A549 (cell line): ENCODE data around the gene TMEM164. TPM values are rescaled to one million over a fixed set of nuclear protein-coding genes. Genes with fewer than 3 reads are reported as not detected.

Experiments
- ATAC-seq, 2 experiments: fragments of 200-7000 bp in 1 of 2; fragments of >200 bp in 1 of 2; cut with Nextera tagmentation in 1 of 2; cut with Tn5 transposase in 1 of 2; 3 replicates each; pipeline versions ENCODE4 v1.8.0 to v1.9.1; 2018 to 2020; ENCODE audit warnings: mild to moderate bottlenecking in 1 of 2, moderate library complexity in 1 of 2
- CTCF ChIA-PET: fragments of 300-600 bp; sonication (Branson Sonifier 250); formaldehyde crosslinking; extraction: SDS; loops from one replicate; lab custom pipeline; 2021; ENCODE audit warnings: antibody characterized with exemption, inconsistent platforms; lab: Yijun Ruan, JAX
- POLR2A ChIA-PET: fragments of 350-600 bp; formaldehyde crosslinking; extraction: SDS; loops from one replicate; lab custom pipeline; 2021; ENCODE audit warnings: antibody characterized with exemption, inconsistent platforms; lab: Yijun Ruan, JAX
- DNase-seq, 2 experiments: peaks; one replicate each; pipeline versions ENCODE4 v3.0.0 to v3.0.0-alpha.2; 2011 to 2016; ENCODE audit warnings: low read depth in 1 of 2, low spot score in 1 of 2
- FAIRE-seq: peaks from 2 replicates; lab custom pipeline; 2011; peaks lifted over from hg19 to GRCh38; lab: Jason Lieb, UNC
- H3K27ac ChIP-seq, 2 experiments: fragments of >200 bp; sonication (Bioruptor Twin); formaldehyde crosslinking; 3 replicates each; pipeline ENCODE4 v1.5.1; 2016 to 2017
- H3K4me1 ChIP-seq: fragments of >200 bp; sonication (Bioruptor Twin); formaldehyde crosslinking; 3 replicates; pipeline ENCODE4 v1.6.1; 2016
- H3K4me2 ChIP-seq: fragments of >200 bp; sonication (Bioruptor Twin); formaldehyde crosslinking; 3 replicates; pipeline ENCODE4 v1.6.1; 2016
- H3K4me3 ChIP-seq: fragments of >200 bp; sonication (Bioruptor Twin); formaldehyde crosslinking; 3 replicates; pipeline ENCODE4 v1.5.1; 2016
- H3K9me3 ChIP-seq: fragments of >200 bp; sonication (Bioruptor Twin); formaldehyde crosslinking; 3 replicates; pipeline ENCODE4 v1.6.1; 2016
- CHD2 ChIP-seq: fragments of 150-350 bp; IDR thresholded peaks from 2 replicates; pipeline ENCODE4 v1.6.1; 2014; ENCODE audit warnings: low read length; ENCODE audit not compliant: partially characterized antibody
- EHF ChIP-seq: fragments of 250-450 bp; sonication (Bioruptor Pico); IDR thresholded peaks from 2 replicates; pipeline ENCODE4 v1.5.0; 2020; ENCODE audit warnings: mild to moderate bottlenecking
- EHMT2 ChIP-seq: fragments of 200-600 bp; sonication (generic); IDR thresholded peaks from 2 replicates; pipeline ENCODE4 v1.6.1; 2016; ENCODE audit warnings: antibody characterized with exemption, low read depth, mild to moderate bottlenecking, moderate library complexity
- EP300 ChIP-seq, 2 experiments: fragments of >200 bp; sonication (Bioruptor Twin); formaldehyde crosslinking; IDR thresholded peaks; 2 replicates in 1 of 2; 3 replicates in 1 of 2; pipeline ENCODE4 v1.6.1; 2016 to 2017
- FOSL2 ChIP-seq, 2 experiments: fragments of 450-650 bp in 1 of 2; fragments of >200 bp in 1 of 2; sonication (Bioruptor Twin) in 1 of 2; formaldehyde crosslinking; IDR thresholded peaks; 2 replicates each; pipeline versions ENCODE4 v1.5.0 to v1.6.1; 2016 to 2020; ENCODE audit warnings: mild to moderate bottlenecking in 1 of 2, moderate library complexity in 1 of 2
- HEYL ChIP-seq: fragments of 250-450 bp; sonication (Bioruptor Pico); IDR thresholded peaks from 2 replicates; pipeline ENCODE4 v1.8.0; 2021; ENCODE audit warnings: mild to moderate bottlenecking, moderate library complexity
- JUN ChIP-seq, 2 experiments: fragments of >200 bp; sonication (Bioruptor Twin); formaldehyde crosslinking; IDR thresholded peaks; 2 replicates in 1 of 2; 3 replicates in 1 of 2; pipeline ENCODE4 v1.6.1; 2016 to 2017
- JUNB ChIP-seq: fragments of >200 bp; sonication (Bioruptor Twin); formaldehyde crosslinking; IDR thresholded peaks from 2 replicates; pipeline ENCODE4 v1.6.1; 2016
- MAFK ChIP-seq: fragments of 450-650 bp; IDR thresholded peaks from 2 replicates; pipeline ENCODE4 v1.6.1; 2014; ENCODE audit not compliant: partially characterized antibody
- NPAS2 ChIP-seq: fragments of 250-450 bp; sonication (Bioruptor Pico); IDR thresholded peaks from 2 replicates; pipeline ENCODE4 v1.8.0; 2022; ENCODE audit warnings: mild to moderate bottlenecking, moderate library complexity, borderline replicate concordance
- PHF8 ChIP-seq: fragments of 200-600 bp; sonication (generic); IDR thresholded peaks from 2 replicates; pipeline ENCODE4 v1.6.1; 2016; ENCODE audit warnings: low read depth, mild to moderate bottlenecking, antibody characterized with exemption, moderate library complexity, borderline replicate concordance
- POLR2AphosphoS2 ChIP-seq: conservative IDR thresholded peaks from 2 replicates; pipeline ENCODE4 v1.6.1; 2012; ENCODE audit warnings: low read length, improper control_type of control experiment, inconsistent platforms
- RAD21 ChIP-seq, 2 experiments: fragments of >200 bp in 1 of 2; sonication (Bioruptor Twin) in 1 of 2; formaldehyde crosslinking in 1 of 2; IDR thresholded peaks in 1 of 2; conservative IDR thresholded peaks in 1 of 2; 2 replicates in 1 of 2; 3 replicates in 1 of 2; pipeline ENCODE4 v1.6.1; 2012 to 2018; ENCODE audit warnings: inconsistent platforms in 1 of 2
- RCOR1 ChIP-seq: fragments of 150-350 bp; IDR thresholded peaks from 2 replicates; pipeline ENCODE4 v1.6.1; 2014; ENCODE audit warnings: antibody characterized with exemption, low read length, low read depth
- RFX5 ChIP-seq: fragments of 450-650 bp; IDR thresholded peaks from 2 replicates; pipeline ENCODE4 v1.7.1; 2014; ENCODE audit warnings: antibody characterized with exemption, mild to moderate bottlenecking, moderate library complexity
- SREBF2 ChIP-seq: fragments of 450-650 bp; IDR thresholded peaks from 2 replicates; pipeline ENCODE4 v1.6.1; 2014; ENCODE audit warnings: mild to moderate bottlenecking, moderate library complexity
- TFCP2L1 ChIP-seq: fragments of 250-450 bp; sonication (Bioruptor Pico); IDR thresholded peaks from 2 replicates; pipeline ENCODE4 v1.5.0; 2021; ENCODE audit warnings: mild to moderate bottlenecking
- ZFP36 ChIP-seq: fragments of 450-650 bp; IDR thresholded peaks from 2 replicates; pipeline ENCODE4 v1.6.1; 2014; ENCODE audit warnings: borderline replicate concordance; ENCODE audit not compliant: partially characterized antibody
- ZNF302 ChIP-seq: fragments of 250-450 bp; sonication (Bioruptor Pico); IDR thresholded peaks from 2 replicates; pipeline ENCODE4 v1.9.0; 2021; ENCODE audit warnings: inconsistent platforms, mild to moderate bottlenecking, moderate library complexity
- ZSCAN20 ChIP-seq: fragments of 250-450 bp; sonication (Bioruptor Pico); IDR thresholded peaks from 2 replicates; pipeline ENCODE4 v1.8.0; 2022; ENCODE audit warnings: mild to moderate bottlenecking, moderate library complexity
- WGBS: methylation state at CpG from one replicate; pipeline ENCODE4 v1.1.6; 2017; ENCODE audit errors: missing lambda C conversion rate; 5-methylcytosine and 5-hydroxymethylcytosine counted together
- polyA plus RNA-seq, 4 experiments: library from polyadenylated mRNA; depleted of rRNA in 3 of 4; stranded (reverse); fragments of >200 nt; fragmentation: RNase III in 1 of 4; extraction: RNeasy Plus Mini Kit Qiagen cat#74134 plus additional on column Dnase treatment in 1 of 4; gene quantifications; 2 replicates in 3 of 4; 3 replicates in 1 of 4; pipeline ENCODE4 v1.2.3, GENCODE V29; 2011 to 2017
- TF ChIP-seq, protein P1 (sequence below): fragments of 250-450 bp; sonication (Bioruptor Pico); IDR thresholded peaks from 2 replicates; pipeline ENCODE4 v1.5.0; 2020; ENCODE audit warnings: low read depth, mild to moderate bottlenecking, moderate library complexity
- TF ChIP-seq, protein P2 (sequence below): IDR thresholded peaks from 2 replicates; pipeline ENCODE4 v1.6.1; 2012

The TMEM164 gene
- polyA plus RNA-seq, 2 of the 4 experiments (the other 2 are of a cell fraction), result 32.0 to 43.7 TPM

DNA sequence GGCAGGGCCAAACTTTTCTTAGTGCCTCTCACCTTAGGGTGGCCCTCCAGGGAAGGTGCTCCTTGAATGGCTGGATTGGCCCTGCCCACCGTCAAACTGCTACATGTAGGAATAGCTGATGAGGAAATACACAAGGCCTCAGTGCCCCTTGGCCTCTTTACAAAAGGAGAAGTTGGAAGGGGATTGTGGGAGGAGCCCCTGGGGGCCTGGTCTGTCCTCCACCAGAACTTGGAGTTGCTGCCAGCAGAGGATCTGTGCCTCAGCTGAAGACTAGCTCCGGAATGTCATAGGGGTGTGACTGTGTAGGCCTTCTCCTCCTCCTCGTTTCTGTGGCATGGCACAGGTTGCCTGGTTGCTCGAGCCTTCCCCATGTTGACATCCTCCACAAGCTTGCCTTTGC, 172.2 kb downstream of the TMEM164 start:
- POLR2A ChIA-PET, result no interaction called here
- DNase-seq (no peak), FAIRE-seq (no peak), ATAC-seq (no peak)
- CTCF ChIA-PET, result interaction anchor here (0.6 to 34.7 kb wide), 8 partner anchors 9 to 423 kb away, joined by 3 to 848 read pairs (median 4); no protein-coding TSS in a partner anchor
- 100% methylated on average over 2 of the region's 4 CpGs for WGBS
- H3K9me3 ChIP-seq, result no peaks in the 10 kb centered on the region
- H3K4me1 ChIP-seq, result peaks cover 74% of the 10 kb centered on the region
- no peak overlapping the region for H3K4me3 ChIP-seq
- no peak overlapping the region for H3K4me2 ChIP-seq
- TF ChIP-seq NPAS2 (CRISPR knock-in tag) (no peak), ZNF302 (CRISPR knock-in tag) (no peak), CHD2 (no peak), PHF8 (no peak), MAFK (no peak), ZSCAN20 (CRISPR knock-in tag) (no peak), RAD21 (conservative IDR thresholded peaks at IDR 0.05 in 1 of 2, IDR thresholded peaks at IDR 0.05 in 1 of 2) (no peak), JUNB (no peak), EHF (CRISPR knock-in tag) (no peak), RFX5 (no peak), TFCP2L1 (CRISPR knock-in tag) (no peak), SREBF2 (no peak)
- TF ChIP-seq, protein P1, sequence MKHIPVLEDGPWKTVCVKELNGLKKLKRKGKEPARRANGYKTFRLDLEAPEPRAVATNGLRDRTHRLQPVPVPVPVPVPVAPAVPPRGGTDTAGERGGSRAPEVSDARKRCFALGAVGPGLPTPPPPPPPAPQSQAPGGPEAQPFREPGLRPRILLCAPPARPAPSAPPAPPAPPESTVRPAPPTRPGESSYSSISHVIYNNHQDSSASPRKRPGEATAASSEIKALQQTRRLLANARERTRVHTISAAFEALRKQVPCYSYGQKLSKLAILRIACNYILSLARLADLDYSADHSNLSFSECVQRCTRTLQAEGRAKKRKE, result no peak
- TF ChIP-seq, protein P2, sequence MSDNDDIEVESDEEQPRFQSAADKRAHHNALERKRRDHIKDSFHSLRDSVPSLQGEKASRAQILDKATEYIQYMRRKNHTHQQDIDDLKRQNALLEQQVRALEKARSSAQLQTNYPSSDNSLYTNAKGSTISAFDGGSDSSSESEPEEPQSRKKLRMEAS, result no peak
- peak overlapping the region; percentile 44 to 89; a peak in 2 of 6 replicates for H3K27ac ChIP-seq

GRCh38 chrX:110175696-110176095, 172.8 kb downstream of the TMEM164 start:
- no peak for DNase-seq
- ChIA-PET CTCF (interaction anchor here (1.5 to 34.7 kb wide), 4 partner anchors 12 to 238 kb away, joined by 3 to 848 read pairs (median 10); no protein-coding TSS in a partner anchor), POLR2A (no interaction called here)
- FAIRE-seq, result peak; percentile 77
- peak overlapping the region in 1 of 2 experiments; percentile 49; a peak in 3 of 6 replicates for H3K27ac ChIP-seq
- TF ChIP-seq POLR2AphosphoS2 (no peak), RCOR1 (no peak), JUN (IDR thresholded peaks at IDR 0.05) (no peak), FOSL2 (IDR thresholded peaks at IDR 0.05) (no peak), FOSL2 (CRISPR knock-in tag; IDR thresholded peaks at IDR 0.05) (no peak), HEYL (no peak), SREBF2 (no peak)
- TF ChIP-seq, all 56 proteins: peak for 0
- 97% methylated on average over 3 of the region's 3 CpGs for WGBS
- Histone ChIP-seq H3K4me3 (no peak overlapping the region), H3K9me3 (no peaks in the 10 kb centered on the region), H3K4me2 (no peak overlapping the region), H3K4me1 (peaks cover 75% of the 10 kb centered on the region)
- ATAC-seq, result no peak

DNA sequence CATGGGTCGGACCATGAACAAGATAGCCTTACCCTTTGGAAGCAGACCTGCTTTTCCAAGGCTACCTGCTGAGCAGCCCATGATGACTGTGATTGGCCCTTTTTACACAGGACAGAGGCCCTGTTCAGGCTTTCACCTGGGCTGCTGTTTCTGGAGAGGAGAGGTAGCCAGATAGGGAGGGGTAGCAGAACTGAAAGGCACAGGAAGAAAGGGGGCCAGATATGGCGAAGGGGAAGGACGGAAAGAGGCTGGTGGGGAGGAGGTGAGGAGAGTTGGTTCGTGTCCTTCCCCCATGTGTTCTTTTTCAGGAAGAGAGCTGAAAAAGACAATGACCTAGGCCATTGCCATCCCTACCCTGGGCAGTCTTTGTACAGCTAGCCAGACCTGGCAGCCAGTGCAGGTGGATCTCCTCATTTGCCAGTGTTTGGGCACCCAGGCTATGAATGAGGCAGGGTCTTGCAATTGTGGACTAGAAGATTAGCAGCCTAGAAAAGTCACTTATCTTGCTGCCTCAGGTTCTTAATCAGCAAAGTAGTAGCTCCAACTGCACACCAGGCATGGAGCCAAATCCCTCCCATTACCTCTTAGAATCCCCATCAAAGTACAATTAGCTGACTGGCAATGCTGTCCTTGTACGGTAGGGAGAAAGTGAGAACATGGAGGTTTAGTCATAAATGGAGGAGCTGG, 175.4 kb downstream of the TMEM164 start:
- DNase-seq, result no peak
- no peaks in the 10 kb centered on the region for H3K9me3 ChIP-seq
- ChIA-PET POLR2A (no interaction called here), CTCF (interaction anchor here (0.9 to 34.7 kb wide), 3 partner anchors 10 to 235 kb away, joined by 3 to 848 read pairs (median 7); no protein-coding TSS in a partner anchor)
- no peak overlapping the region for H3K4me3 ChIP-seq
- WGBS, result 92% methylated on average over 5 of the region's 5 CpGs
- H3K4me1 ChIP-seq, result peaks cover 72% of the 10 kb centered on the region
- no peak for TF ChIP-seq EP300 (IDR thresholded peaks at IDR 0.05)
- no peak for TF ChIP-seq EHMT2
- TF ChIP-seq MAFK, result no peak
- no peak for TF ChIP-seq ZFP36
- TF ChIP-seq ZNF302 (CRISPR knock-in tag), result no peak
- TF ChIP-seq RAD21 (conservative IDR thresholded peaks at IDR 0.05 in 1 of 2, IDR thresholded peaks at IDR 0.05 in 1 of 2), result no peak
- no peak for ATAC-seq
- H3K27ac ChIP-seq, result peak overlapping the region; percentile 42 to 83; a peak in 4 of 6 replicates
- FAIRE-seq, result no peak
- no peak overlapping the region for H3K4me2 ChIP-seq
